ENCODE results near the gene FKBP1C. TPM values are rescaled to one million over a fixed set of nuclear protein-coding genes. Genes with fewer than 3 reads are reported as not detected.

Gene FKBP1C
- total and polyA plus RNA-seq, 2 of the 8 experiments (the other 6 are each of a cell fraction or from before 2014, with no cell fraction given), result 0.74 to 1.0 TPM

DNA sequence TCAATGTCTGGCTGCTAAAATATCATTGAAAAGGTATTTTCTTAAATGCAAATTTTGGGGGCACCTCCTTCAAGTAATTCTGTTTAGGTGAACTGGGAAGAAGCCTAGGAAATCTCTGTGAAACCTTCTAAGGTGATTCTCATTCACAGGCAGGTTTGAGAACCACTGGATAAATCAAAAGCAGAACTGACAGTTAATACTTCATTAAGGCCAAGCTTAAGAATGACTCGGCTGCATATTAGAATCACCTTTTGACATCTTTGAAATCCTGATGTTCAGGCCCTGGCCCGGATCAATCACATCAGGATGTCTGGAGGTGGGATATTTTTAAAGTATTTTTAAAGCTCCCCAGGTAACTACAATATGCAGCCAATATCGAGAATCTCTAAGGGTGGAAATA, 50.6 kb downstream of the FKBP1C start:
- Histone ChIP-seq H4K20me1 (replicated peaks in 1 of 2; ENCODE audit: control insufficient read depth in 1 of 2, insufficient read depth in 2 of 2, low read length in 2 of 2) (no peaks in the 10 kb centered on the region), H3K23ac (ENCODE audit: insufficient read length) (no peak overlapping the region), H3K18ac (ENCODE audit: extremely low read depth, low read length) (no peak overlapping the region), H3K14ac (ENCODE audit: insufficient read length) (no peak overlapping the region), H3K4me1 (replicated peaks in 1 of 4; ENCODE audit: control insufficient read depth in 3 of 4, insufficient read depth in 4 of 4, low read length in 3 of 4) (no peaks in the 10 kb centered on the region), H3K56ac (replicated peaks; ENCODE audit: insufficient read length, low read depth, low read length) (no peak overlapping the region), H4K5ac (ENCODE audit: insufficient read length, low read depth, low read length) (no peak overlapping the region), H3K23me2 (ENCODE audit: low read depth, low read length) (no peaks in the 10 kb centered on the region), H4K91ac (replicated peaks; ENCODE audit: insufficient read length, low read length) (no peak overlapping the region), H2BK120ac (replicated peaks; ENCODE audit: low read depth, low read length) (no peak overlapping the region), H3K4me2 (ENCODE audit: insufficient read depth in 1 of 2, low read depth in 2 of 2, low read length in 2 of 2) (no peak overlapping the region), H2BK20ac (ENCODE audit: low read length) (no peak overlapping the region), H2AK5ac (ENCODE audit: low read depth, low read length) (no peak overlapping the region), H3K79me1 (ENCODE audit: low read depth, low read length) (no peaks in the 10 kb centered on the region), H2BK5ac (ENCODE audit: low read depth, low read length) (no peak overlapping the region), H3K27me3 (replicated peaks in 1 of 4; ENCODE audit: control insufficient read depth in 3 of 4, extremely low read depth in 1 of 4, insufficient read depth in 3 of 4, low read length in 3 of 4) (no peaks in the 10 kb centered on the region), H3K9me3 (ENCODE audit: insufficient read depth in 2 of 2, low read depth in 1 of 2, low read length in 1 of 2) (no peaks in the 10 kb centered on the region), H2AFZ (ENCODE audit: low read length) (no peak overlapping the region), H3K27ac (ENCODE audit: low read depth, low read length) (no peak overlapping the region), H3K36me3 (ENCODE audit: control insufficient read depth in 2 of 4, insufficient read depth in 4 of 4, low read length in 3 of 4) (no peaks in the 10 kb centered on the region), H3K4me3 (ENCODE audit: extremely low read depth in 1 of 4, insufficient read depth in 2 of 4, low read depth in 3 of 4, low read length in 4 of 4) (no peak overlapping the region), H4K8ac (ENCODE audit: extremely low read depth, insufficient read depth, low read length) (no peak overlapping the region), H3K4ac (replicated peaks; ENCODE audit: insufficient read length, low read depth, low read length) (no peak overlapping the region), H3K9ac (replicated peaks in 1 of 4; ENCODE audit: extremely low read depth in 1 of 4, low read depth in 3 of 4, low read length in 3 of 4) (no peak overlapping the region; a peak in 1 of 7 replicates), H2BK12ac (ENCODE audit: low read depth, low read length) (no peak overlapping the region), H2BK15ac (ENCODE audit: low read length) (no peak overlapping the region), H3K79me2 (ENCODE audit: control insufficient read depth in 1 of 2, insufficient read depth in 2 of 2, low read length in 2 of 2) (no peaks in the 10 kb centered on the region)
- no peak for FAIRE-seq
- POLR2A ChIA-PET (ENCODE audit: partially characterized antibody), result no interaction called here
- 67% methylated on average over 3 of the region's 3 CpGs; no CpG with 5 or more reads in 1 of the 2 experiments for WGBS, 2 experiments (ENCODE audit: extremely low coverage in 1 of 2, insufficient coverage in 1 of 2, insufficient read length in 1 of 2, insufficient replicate concordance in 2 of 2, low coverage in 1 of 2, low lambda C conversion rate in 2 of 2, missing lambda C conversion rate in 1 of 2)
- CTCF ChIA-PET (ENCODE audit: partially characterized antibody), result interaction anchor here (0.6 to 1.9 kb wide), 3 partner anchors 10 to 321 kb away, joined by 3 to 4 read pairs (median 3); no protein-coding TSS in a partner anchor
- no peak for TF ChIP-seq CBX8 (IDR thresholded peaks at IDR 0.05; ENCODE audit: borderline replicate concordance, low read depth, low read length)
- TF ChIP-seq HDAC6 (IDR thresholded peaks at IDR 0.05; ENCODE audit: low read depth, low read length), result no peak
- no peak for TF ChIP-seq POLR2AphosphoS5 (IDR thresholded peaks at IDR 0.05; ENCODE audit: low read depth, low read length)
- TF ChIP-seq RBBP5 (IDR thresholded peaks at IDR 0.05; ENCODE audit: borderline replicate concordance, low read depth, low read length), result no peak
- TF ChIP-seq CHD1 (IDR thresholded peaks at IDR 0.05; ENCODE audit: low read depth, low read length), result no peak
- no peak for TF ChIP-seq BCL11A (IDR thresholded peaks at IDR 0.05; ENCODE audit: low read depth in 2 of 2, low read length in 2 of 2)
- TF ChIP-seq, protein P1, sequence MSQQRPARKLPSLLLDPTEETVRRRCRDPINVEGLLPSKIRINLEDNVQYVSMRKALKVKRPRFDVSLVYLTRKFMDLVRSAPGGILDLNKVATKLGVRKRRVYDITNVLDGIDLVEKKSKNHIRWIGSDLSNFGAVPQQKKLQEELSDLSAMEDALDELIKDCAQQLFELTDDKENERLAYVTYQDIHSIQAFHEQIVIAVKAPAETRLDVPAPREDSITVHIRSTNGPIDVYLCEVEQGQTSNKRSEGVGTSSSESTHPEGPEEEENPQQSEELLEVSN (IDR thresholded peaks at IDR 0.05), result no peak
- no peak for TF ChIP-seq EP300 (IDR thresholded peaks at IDR 0.05; ENCODE audit: borderline replicate concordance in 1 of 2, low read depth in 2 of 2, low read length in 2 of 2)
- DNase-seq (ENCODE audit: low read depth in 1 of 2, low spot score in 2 of 2), result no peak

All from H1 (cell line).